Iris pigment epithelial cell (primary cell): ENCODE measurements around the gene LAMP1.
"Not testable (repeated sequence)": the region's sequence is repeated elsewhere in the genome, so short reads cannot be mapped to it uniquely, and the experiment has no call there.

Experiments used
- DNase-seq: peaks from one replicate; pipeline ENCODE4 v3.0.0-alpha.2; 2011; ENCODE audit warnings: low read depth

LAMP1 gene

GRCh38 chr13:113356596-113356995 lies 59.6 kb downstream of the LAMP1 start:
- DNase-seq: no peak

DNA sequence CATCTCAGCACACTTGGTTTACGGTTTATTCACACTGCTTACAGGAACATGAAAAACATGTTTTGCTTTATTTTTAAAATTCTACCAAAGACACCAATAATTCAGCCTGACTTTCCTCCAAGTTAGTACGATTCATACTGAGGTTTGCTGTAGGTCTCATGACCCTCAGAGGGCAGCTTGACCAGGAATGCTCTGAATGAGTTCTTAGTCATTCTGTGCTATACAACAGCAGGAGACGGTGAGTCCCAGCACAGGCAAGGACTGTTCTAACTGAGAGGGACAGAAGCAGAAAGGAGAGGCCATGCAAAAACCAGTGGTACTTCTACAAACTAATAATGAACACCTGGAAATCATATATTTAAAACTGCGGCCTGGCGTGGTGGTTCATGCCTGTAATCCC lies 60.5 kb downstream of the LAMP1 start:
- DNase-seq: peak; percentile 83

GRCh38 chr13:113358653-113359190 lies 61.7 kb downstream of the LAMP1 start:
- DNase-seq: no peak

DNA sequence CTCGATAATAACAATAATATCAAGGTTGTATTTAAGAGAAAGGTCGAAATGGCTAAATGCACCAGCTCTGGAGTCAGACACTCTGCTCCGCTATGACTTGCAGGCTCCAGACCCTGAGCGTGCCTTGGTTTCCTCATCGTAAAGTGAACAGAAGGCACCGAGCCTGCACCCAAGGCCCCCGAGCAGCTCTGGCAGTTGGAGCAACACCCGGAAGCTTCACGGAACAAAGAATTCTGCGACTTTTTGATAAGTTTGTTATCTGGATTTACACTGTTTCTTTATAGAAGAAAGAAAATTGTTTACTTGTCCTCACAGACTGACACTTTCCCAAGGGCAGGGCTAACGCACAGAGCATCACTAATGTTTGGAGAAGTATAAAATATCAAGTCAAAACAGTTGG lies 62.5 kb downstream of the LAMP1 start:
- DNase-seq: no peak

DNA sequence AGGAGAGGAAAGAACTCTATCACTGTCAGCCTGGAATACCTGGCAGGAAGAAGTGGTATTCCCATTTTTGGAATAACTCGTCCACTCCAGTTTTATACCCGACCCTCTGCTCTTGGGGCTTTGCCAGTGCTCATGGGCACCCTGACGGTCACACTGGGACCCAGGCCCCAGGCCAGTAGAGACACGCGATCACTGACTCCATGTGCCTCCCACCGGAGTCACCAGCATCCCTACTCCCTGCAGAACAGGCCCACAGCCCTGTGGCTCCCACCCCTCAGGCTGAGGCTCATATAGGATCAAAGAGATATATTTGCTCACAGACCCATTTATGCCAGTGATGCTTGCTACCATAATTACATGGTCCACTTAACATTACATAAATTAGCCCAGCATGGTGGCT lies 63.4 kb downstream of the LAMP1 start:
- no peak for DNase-seq

DNA sequence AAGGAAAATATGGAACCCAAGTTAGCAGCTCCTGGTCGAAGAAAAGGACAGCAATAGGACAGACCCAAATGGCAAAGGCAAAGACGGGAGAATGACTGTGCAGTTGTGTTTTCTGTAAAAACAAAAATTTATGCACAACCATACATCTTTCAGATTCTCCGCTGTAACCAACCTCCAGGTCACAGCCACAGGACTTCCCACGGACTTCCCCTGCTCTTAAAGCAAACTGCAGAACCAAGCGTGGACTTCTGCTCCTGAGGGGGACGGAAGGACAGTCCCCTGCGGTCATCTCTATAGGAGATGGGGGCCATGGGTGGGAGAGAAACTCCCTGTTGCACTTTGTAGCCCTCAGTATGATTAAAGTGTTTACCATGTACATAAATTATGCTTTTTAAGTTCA lies 64.4 kb downstream of the LAMP1 start:
- no peak for DNase-seq

DNA sequence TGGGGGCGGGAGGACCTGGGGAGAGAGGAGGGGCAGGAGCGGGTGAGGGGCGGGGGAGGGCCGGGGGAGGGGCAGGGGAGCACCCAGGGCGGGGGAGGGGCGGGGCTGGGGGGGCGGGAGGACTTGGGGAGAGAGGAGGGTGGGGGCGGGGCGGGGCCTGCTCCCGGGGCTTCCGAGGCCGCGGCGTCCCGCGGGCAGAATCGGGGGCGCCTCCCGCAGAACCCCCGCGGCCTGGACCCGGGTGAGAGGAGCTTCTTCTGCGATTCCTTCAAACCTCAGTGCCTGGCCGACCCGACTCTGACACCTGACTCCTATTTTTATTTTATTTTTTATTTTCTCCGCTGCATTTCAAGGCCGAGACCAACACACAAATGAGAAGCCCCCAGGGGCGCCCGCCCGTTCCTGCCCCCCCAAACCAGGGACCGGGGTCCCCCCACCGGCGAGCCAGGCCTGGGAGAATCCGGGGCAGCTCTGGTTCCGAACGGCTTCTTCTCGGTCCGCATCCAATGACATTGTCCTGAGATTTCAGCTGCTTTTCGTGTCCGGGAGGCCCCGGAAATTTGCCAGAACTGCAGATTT lies 67.4 kb downstream of the LAMP1 start:
- DNase-seq: no peak

DNA sequence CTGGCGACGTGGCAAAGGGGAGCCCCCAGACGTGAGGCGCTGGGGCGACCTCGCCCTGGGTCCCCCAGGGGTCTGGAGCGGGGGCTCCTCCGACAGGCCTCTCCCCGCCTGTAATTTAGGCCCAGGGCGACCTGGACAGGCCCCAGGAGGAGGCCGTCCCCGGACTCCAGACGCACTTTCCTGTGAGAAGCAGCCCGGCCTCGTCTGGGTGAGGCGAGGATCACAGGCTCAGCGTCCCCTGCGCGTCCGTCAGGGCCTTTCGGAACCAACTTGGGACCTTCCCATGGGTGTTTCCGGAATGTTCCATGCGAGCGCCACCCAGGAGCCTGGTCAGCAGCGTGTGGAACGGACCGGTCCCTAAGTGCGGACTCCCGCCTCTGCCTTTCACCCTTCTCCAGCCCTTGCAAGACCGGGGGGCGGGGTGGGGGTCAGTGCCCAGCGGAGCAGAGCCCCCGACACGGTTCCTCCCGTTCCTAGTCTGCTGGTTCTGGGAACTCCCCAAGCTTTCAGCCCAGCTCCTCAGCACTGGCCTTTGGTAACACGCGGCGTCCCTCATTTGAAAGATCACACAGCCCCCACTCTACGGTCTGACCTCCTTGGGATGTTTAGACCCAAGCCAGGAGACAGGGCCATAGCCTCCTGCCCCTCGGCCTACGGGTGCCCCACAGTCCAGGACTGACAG lies 68.0 kb downstream of the LAMP1 start:
- no peak for DNase-seq

GRCh38 chr13:113365583-113365970 lies 68.5 kb downstream of the LAMP1 start:
- DNase-seq: no peak

GRCh38 chr13:113365971-113366588 lies 69.0 kb downstream of the LAMP1 start:
- no peak for DNase-seq

DNA sequence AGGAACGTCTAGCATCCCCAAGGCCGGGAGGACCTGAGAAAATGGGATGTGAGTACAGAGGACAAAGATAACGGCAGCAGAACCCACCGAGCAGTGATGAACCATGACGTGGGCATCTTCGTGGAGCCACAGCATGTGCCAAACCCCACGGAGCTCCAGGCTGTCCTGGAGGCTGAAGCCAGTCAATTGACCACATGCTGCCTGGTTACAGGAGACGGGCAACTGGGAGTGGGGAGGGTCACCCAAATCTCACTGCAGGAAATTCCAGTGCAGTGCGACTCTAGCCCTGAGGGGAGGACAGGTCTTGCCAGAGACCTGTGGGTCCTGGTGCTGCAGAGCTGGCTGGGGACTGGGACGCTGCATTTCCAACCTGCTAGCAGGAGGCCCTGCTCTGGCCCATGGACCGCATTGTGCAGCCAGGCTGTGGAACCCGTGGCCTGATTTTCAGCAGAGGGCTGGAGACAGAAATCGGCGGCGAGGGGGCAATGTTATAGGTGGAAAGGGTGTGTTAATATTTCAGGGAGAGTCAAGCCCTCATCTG lies 70.1 kb downstream of the LAMP1 start:
- DNase-seq: no peak

GRCh38 chr13:113367771-113368170 lies 70.7 kb downstream of the LAMP1 start:
- DNase-seq: no peak

GRCh38 chr13:113368353-113368752 lies 71.3 kb downstream of the LAMP1 start:
- DNase-seq: not testable (repeated sequence)

DNA sequence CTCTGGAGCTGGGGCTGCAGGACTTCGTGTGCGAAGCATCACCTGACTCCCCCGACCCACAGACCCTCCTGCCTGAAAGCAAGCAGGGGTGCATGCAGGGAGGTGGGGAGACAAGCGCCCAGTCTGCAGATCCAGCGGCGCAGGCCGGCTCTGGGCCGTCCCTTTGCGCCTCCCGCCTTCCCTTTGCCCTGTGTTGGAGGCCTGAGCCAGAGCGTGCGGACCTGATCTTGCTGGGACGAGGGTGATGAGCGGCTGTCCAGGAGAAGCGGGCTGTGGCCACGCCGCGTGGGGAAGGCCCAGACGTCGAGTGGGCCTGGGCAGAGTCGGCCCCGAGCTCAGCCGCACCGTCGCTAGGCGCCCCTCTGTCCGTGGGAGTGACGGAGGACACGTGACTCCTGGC lies 72.2 kb downstream of the LAMP1 start:
- DNase-seq: no peak

DNA sequence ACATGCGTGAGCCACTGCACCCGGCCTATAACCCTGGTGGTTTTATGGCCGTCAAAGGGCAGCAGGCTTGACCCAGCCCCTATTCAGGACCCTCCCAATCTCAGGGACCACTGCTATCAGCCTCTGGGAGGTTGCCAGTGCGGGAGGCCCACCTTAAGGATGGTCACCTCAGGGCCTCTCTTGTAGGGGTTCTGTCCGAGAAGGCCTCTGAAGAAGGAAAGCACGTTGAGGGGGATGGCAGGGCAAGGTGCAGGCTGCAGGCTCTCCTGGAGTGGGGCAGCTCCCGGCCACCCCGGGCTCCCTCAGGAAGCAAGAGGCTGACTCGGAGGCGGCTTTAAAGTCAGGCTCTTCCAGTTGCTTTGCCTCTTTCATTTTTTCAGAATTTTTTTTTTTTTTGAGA lies 72.8 kb downstream of the LAMP1 start:
- no peak for DNase-seq

DNA sequence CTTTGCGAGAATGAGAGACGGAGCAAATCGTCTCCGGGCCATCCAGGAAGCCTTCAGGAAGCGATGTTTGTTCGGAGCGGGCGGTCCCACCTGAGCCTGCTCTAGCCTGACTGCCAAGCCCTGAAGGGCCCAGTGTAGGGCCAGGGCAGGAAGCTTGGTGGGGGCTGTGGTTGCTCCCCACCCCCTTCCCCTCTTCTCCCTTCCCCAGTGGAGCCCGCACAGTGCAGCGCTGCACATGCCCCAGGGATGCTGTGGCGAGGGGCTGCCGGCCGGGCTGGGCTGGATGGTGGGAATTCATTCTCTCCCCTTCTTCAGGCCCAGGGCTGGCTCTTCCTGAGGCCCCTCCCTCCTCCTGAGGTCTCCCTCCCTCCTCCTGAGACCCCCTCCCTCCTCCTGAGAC lies 74.0 kb downstream of the LAMP1 start:
- DNase-seq: no peak

DNA sequence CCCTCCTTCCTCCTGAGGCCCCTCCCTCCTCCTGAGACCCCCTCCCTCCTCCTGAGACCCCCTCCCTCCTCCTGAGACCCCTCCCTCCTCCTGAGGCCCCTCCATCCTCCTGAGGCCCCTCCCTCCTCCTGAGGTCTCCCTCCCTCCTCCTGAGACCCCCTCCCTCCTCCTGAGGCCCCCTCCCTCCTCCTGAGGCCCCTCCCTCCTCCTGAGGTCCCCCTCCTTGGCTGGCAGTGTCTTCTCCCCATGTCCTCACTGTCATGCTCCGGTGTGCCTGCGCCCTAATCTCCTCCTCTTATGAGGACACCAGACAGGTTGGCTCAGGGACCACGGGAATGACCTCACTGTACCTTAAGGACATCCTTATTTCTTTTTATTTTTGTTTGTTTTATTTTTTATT lies 74.7 kb downstream of the LAMP1 start:
- DNase-seq: not testable (repeated sequence)
